PC-3 (cell line): Measurements from ENCODE around the gene EXOC6B. TPM values are rescaled to one million over a fixed set of nuclear protein-coding genes. Genes with fewer than 3 reads are reported as not detected.

Experiments
- ATAC-seq: fragments of 200-7000 bp; cut with Tn5 transposase; 2 replicates; pipeline ENCODE4 v1.9.1; 2020; ENCODE audit warnings: mild to moderate bottlenecking, moderate library complexity
- BruUV-seq: library from RNA; stranded (reverse); fragments of 400-500 nt; replicated peaks from 2 replicates; lab custom pipeline; 2021; lab: Mats Ljungman, UMichigan
- CTCF ChIA-PET: fragments of 300-600 bp; sonication (Branson Sonifier 250); formaldehyde crosslinking; loops from one replicate; lab custom pipeline; 2022; ENCODE audit warnings: antibody characterized with exemption; lab: Charles Lee
- POLR2A ChIA-PET: fragments of 300-600 bp; sonication (Branson Sonifier 250); formaldehyde crosslinking; loops from one replicate; lab custom pipeline; 2022; ENCODE audit warnings: antibody characterized with exemption; ENCODE audit not compliant: unreplicated experiment; lab: Charles Lee
- DNase-seq: peaks from one replicate; pipeline ENCODE4 v3.0.0-alpha.2; 2015
- H2AFZ ChIP-seq: fragments of 300-600 bp; sonication (generic); 2 replicates; pipeline ENCODE4 v1.6.0; 2016; ENCODE audit warnings: antibody characterized with exemption, low read length
- H3F3A ChIP-seq: fragments of 300-600 bp; sonication (generic); one replicate; pipeline ENCODE4 v1.6.0; 2017; ENCODE audit warnings: antibody characterized with exemption, low read length, control low read depth, mild to moderate bottlenecking; ENCODE audit not compliant: unreplicated experiment
- H3K27ac ChIP-seq: fragments of 300-600 bp; sonication (generic); 2 replicates; pipeline ENCODE4 v1.5.1; 2016; ENCODE audit warnings: mild to moderate bottlenecking, low read length
- H3K27me3 ChIP-seq: fragments of 300-600 bp; sonication (generic); 2 replicates; pipeline ENCODE4 v1.6.1; 2016; ENCODE audit warnings: low read length, mixed read lengths
- H3K36me3 ChIP-seq: fragments of 300-600 bp; sonication (generic); 2 replicates; pipeline ENCODE4 v1.6.1; 2016; ENCODE audit warnings: low read depth, mixed run types, low read length, mixed read lengths
- H3K4me1 ChIP-seq: fragments of 300-600 bp; sonication (generic); 2 replicates; pipeline ENCODE4 v1.5.1; 2016; ENCODE audit warnings: low read length; ENCODE audit not compliant: insufficient read depth
- H3K4me2 ChIP-seq: fragments of 300-600 bp; sonication (generic); 2 replicates; pipeline ENCODE4 v1.6.0; 2016; ENCODE audit warnings: low read length
- H3K4me3 ChIP-seq: fragments of 300-600 bp; sonication (generic); 2 replicates; pipeline ENCODE4 v1.5.1; 2016; ENCODE audit warnings: mild to moderate bottlenecking, low read length, mixed read lengths
- H3K79me2 ChIP-seq: fragments of 300-600 bp; sonication (generic); 2 replicates; pipeline ENCODE4 v1.6.1; 2017; ENCODE audit warnings: low read length, mixed read lengths
- H3K9ac ChIP-seq: fragments of 300-600 bp; sonication (generic); 2 replicates; pipeline ENCODE4 v1.6.0; 2016; ENCODE audit warnings: mild to moderate bottlenecking, low read length
- H3K9me2 ChIP-seq: fragments of 300-600 bp; sonication (generic); replicated peaks from 2 replicates; pipeline ENCODE4 v1.6.1; 2016; ENCODE audit warnings: mixed run types, low read length, mixed read lengths
- H3K9me3 ChIP-seq: fragments of 300-600 bp; sonication (generic); 2 replicates; pipeline ENCODE4 v1.6.1; 2016; ENCODE audit warnings: low read length, mixed read lengths
- H4K20me1 ChIP-seq: fragments of 300-600 bp; sonication (generic); 2 replicates; pipeline ENCODE4 v1.6.1; 2016; ENCODE audit warnings: low read length, mixed read lengths
- EZH2 ChIP-seq: fragments of 300-600 bp; sonication (generic); IDR thresholded peaks from one replicate; pipeline ENCODE4 v1.6.1; 2017; ENCODE audit warnings: antibody characterized with exemption, mild to moderate bottlenecking, low read length; ENCODE audit not compliant: unreplicated experiment
- EZH2phosphoT487 ChIP-seq: fragments of 300-600 bp; sonication (generic); IDR thresholded peaks from 2 replicates; pipeline ENCODE4 v1.6.1; 2018; ENCODE audit warnings: mild to moderate bottlenecking, antibody characterized with exemption, low read length, borderline replicate concordance
- intact Hi-C: fragments of 100-400 bp; cut with micrococcal nuclease; formaldehyde crosslinking; loops from 2 replicates; pipeline ENCODE4 v1.9.0; 2023
- total RNA-seq: library from RNA; depleted of rRNA; stranded (reverse); fragments of >200 nt; gene quantifications from 2 replicates; pipeline ENCODE4 v1.2.3, GENCODE V29; 2014
- TF ChIP-seq, protein P1 (sequence below): fragments of 300-600 bp; sonication (generic); conservative IDR thresholded peaks from 2 replicates; pipeline ENCODE4 v1.5.1; 2017; ENCODE audit warnings: antibody characterized with exemption, low read depth, mild to moderate bottlenecking, low read length

The EXOC6B gene
- total RNA-seq, 1 experiment from 2014 or later, result 13.9 TPM

DNA sequence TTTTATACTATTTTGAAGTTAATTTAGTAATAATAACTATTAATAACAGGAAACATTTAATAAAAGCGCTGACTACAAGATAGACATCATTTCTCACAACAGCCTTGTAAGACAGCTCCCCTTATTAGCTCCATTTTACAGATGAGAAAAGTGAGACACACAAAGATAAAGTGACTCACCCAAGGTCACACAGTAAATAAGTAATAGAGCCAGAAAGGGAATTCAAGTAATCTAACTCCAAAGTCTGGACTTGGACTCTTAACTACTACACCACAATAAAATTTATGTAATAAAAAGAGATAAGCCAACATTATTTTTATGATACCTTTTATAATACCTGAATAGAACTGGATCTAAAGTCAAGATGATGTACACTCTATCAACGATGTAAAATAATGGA lies 25.3 kb downstream of the EXOC6B start:
- no peak overlapping the region for H3K4me3 ChIP-seq
- H3K27ac ChIP-seq, result no peak overlapping the region
- BruUV-seq, result no TSS peak
- intact Hi-C loops, result no loop called here
- DNase-seq (no peak), ATAC-seq (no peak)
- peaks cover 3% of the 10 kb centered on the region; the same call in 1 of the 2 replicates for H3K79me2 ChIP-seq
- POLR2A ChIA-PET, result no interaction called here
- CTCF ChIA-PET, result no interaction called here
- H3K9me2 ChIP-seq, result no peaks in the 10 kb centered on the region
- no peak overlapping the region for H2AFZ ChIP-seq
- TF ChIP-seq, protein P1, sequence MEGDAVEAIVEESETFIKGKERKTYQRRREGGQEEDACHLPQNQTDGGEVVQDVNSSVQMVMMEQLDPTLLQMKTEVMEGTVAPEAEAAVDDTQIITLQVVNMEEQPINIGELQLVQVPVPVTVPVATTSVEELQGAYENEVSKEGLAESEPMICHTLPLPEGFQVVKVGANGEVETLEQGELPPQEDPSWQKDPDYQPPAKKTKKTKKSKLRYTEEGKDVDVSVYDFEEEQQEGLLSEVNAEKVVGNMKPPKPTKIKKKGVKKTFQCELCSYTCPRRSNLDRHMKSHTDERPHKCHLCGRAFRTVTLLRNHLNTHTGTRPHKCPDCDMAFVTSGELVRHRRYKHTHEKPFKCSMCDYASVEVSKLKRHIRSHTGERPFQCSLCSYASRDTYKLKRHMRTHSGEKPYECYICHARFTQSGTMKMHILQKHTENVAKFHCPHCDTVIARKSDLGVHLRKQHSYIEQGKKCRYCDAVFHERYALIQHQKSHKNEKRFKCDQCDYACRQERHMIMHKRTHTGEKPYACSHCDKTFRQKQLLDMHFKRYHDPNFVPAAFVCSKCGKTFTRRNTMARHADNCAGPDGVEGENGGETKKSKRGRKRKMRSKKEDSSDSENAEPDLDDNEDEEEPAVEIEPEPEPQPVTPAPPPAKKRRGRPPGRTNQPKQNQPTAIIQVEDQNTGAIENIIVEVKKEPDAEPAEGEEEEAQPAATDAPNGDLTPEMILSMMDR, result no peak
- TF ChIP-seq EZH2, result no peak
- TF ChIP-seq EZH2phosphoT487, result no peak
- H3K9me3 ChIP-seq, result no peaks in the 10 kb centered on the region
- H3K27me3 ChIP-seq, result no peaks in the 10 kb centered on the region
- H3K36me3 ChIP-seq, result no peaks in the 10 kb centered on the region
- 0 out of 2 replicates have a peak, but pooled peaks cover 6% of the 10 kb centered on the region for H4K20me1 ChIP-seq
- H3K4me1 ChIP-seq, result peaks cover 9% of the 10 kb centered on the region; the same call in 1 of the 2 replicates
- no peak overlapping the region for H3K9ac ChIP-seq
- no peak overlapping the region for H3K4me2 ChIP-seq
- H3F3A ChIP-seq, result no peaks in the 10 kb centered on the region

DNA sequence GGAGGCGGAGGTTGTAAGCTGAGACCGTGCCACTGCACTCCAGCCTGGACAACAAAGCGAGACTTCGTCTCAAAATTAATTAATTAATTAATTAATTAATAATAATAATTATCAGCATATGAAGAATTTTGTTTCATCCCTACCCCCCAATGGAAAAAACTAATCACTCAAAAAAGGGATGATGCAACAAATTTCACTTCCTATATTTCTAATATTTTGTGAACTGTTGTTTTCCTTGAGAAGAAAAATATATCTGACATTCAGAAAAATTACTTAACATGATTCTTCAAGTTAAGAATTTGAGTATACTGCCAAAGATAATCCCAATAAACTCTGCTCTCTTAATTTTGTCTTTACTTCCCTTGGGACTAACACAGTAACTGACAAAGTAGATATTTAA lies 28.1 kb downstream of the EXOC6B start:
- peaks cover 16% of the 10 kb centered on the region; the same call in 1 of the 2 replicates for H3K79me2 ChIP-seq
- BruUV-seq, result no TSS peak
- no peaks in the 10 kb centered on the region for H3K9me2 ChIP-seq
- no peaks in the 10 kb centered on the region for H3K27me3 ChIP-seq
- H3K9ac ChIP-seq, result no peak overlapping the region
- ChIA-PET CTCF (interaction anchor here (0.7 kb wide), 1 partner anchor 49 kb away, joined by 5 read pairs; no protein-coding TSS in a partner anchor), POLR2A (no interaction called here)
- no peak overlapping the region for H2AFZ ChIP-seq
- no peak overlapping the region for H3K4me2 ChIP-seq
- intact Hi-C loops, result no loop called here
- no peaks in the 10 kb centered on the region for H3K9me3 ChIP-seq
- 0 out of 2 replicates have a peak, but pooled peaks cover 5% of the 10 kb centered on the region for H4K20me1 ChIP-seq
- no peak overlapping the region for H3K27ac ChIP-seq
- peaks cover 17% of the 10 kb centered on the region for H3K4me1 ChIP-seq
- ATAC-seq, result no peak
- no peaks in the 10 kb centered on the region for H3F3A ChIP-seq
- DNase-seq, result no peak
- no peak for TF ChIP-seq EZH2
- no peak overlapping the region for H3K4me3 ChIP-seq
- H3K36me3 ChIP-seq, result no peaks in the 10 kb centered on the region

DNA sequence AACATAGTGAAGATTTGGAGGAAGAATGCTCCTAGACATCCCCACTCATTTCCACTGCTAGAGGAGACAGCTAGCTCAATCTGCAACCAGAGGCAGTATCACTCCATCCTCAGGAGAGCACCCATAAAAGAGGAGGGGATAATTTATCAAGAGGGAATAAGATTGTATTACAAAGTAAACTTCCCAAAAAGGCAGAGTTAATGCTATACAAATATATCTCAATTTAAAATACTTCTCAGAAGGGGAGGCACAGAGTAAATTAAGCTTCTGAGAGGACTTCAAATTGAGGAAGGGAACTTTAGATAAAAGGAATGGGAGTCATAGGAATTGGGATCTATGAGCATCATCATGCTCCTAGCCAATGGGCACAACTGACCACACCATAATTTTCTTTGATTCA lies 29.1 kb downstream of the EXOC6B start:
- Histone ChIP-seq H3K4me3 (no peak overlapping the region), H3K4me1 (peaks cover 17% of the 10 kb centered on the region), H3K27ac (no peak overlapping the region), H3K27me3 (no peaks in the 10 kb centered on the region), H3K36me3 (no peaks in the 10 kb centered on the region), H3F3A (no peaks in the 10 kb centered on the region), H2AFZ (no peak overlapping the region), H3K9ac (no peak overlapping the region), H3K79me2 (peaks cover 22% of the 10 kb centered on the region; the same call in 1 of the 2 replicates), H3K4me2 (no peak overlapping the region), H3K9me2 (no peaks in the 10 kb centered on the region), H3K9me3 (no peaks in the 10 kb centered on the region), H4K20me1 (0 out of 2 replicates have a peak, but pooled peaks cover 5% of the 10 kb centered on the region)
- ChIA-PET POLR2A (interaction anchor here (0.7 kb wide), 1 partner anchor 24 kb away, joined by 3 read pairs; no protein-coding TSS in a partner anchor), CTCF (no interaction called here)
- TF ChIP-seq EZH2phosphoT487 (no peak), EZH2 (no peak)
- TF ChIP-seq, protein P1, result no peak
- intact Hi-C loops, result no loop called here
- BruUV-seq, result no TSS peak
- DNase-seq, result no peak
- ATAC-seq, result no peak
